Kidney epithelial cell (primary cell): ENCODE measurements around the gene CCDC74B. TPM values are rescaled to one million over a fixed set of nuclear protein-coding genes. Genes with fewer than 3 reads are reported as not detected.
"Not testable (repeated sequence)": the region's sequence is repeated elsewhere in the genome, so short reads cannot be mapped to it uniquely, and the experiment has no call there.

Experiments
- DNase-seq: peaks from one replicate; pipeline ENCODE4 v3.0.0-alpha.2; 2010; ENCODE audit warnings: low read depth
- H3K27me3 ChIP-seq: 2 replicates; pipeline ENCODE4 v1.6.0; 2011; ENCODE audit warnings: low read length; ENCODE audit not compliant: control insufficient read depth, insufficient read depth
- H3K36me3 ChIP-seq: 2 replicates; pipeline ENCODE4 v1.5.1; 2011; ENCODE audit warnings: low read length; ENCODE audit not compliant: control insufficient read depth, insufficient read depth
- H3K4me3 ChIP-seq: 2 replicates; pipeline ENCODE4 v1.5.1; 2011; ENCODE audit warnings: low read depth, mild to moderate bottlenecking, control low read depth, low read length
- CTCF ChIP-seq: IDR thresholded peaks from 2 replicates; pipeline ENCODE4 v1.5.1; 2011; ENCODE audit warnings: mild to moderate bottlenecking, moderate library complexity, low read length, control low read depth, inconsistent platforms; ENCODE audit not compliant: insufficient read depth, poor library complexity, severe bottlenecking
- total RNA-seq: library from RNA; depleted of rRNA; stranded (reverse); fragments of >200 nt; gene quantifications from 2 replicates; pipeline ENCODE4 v1.2.3, GENCODE V29; 2015

The CCDC74B gene
- total RNA-seq, 1 donor from 2014 or later, result 9.5 TPM

DNA sequence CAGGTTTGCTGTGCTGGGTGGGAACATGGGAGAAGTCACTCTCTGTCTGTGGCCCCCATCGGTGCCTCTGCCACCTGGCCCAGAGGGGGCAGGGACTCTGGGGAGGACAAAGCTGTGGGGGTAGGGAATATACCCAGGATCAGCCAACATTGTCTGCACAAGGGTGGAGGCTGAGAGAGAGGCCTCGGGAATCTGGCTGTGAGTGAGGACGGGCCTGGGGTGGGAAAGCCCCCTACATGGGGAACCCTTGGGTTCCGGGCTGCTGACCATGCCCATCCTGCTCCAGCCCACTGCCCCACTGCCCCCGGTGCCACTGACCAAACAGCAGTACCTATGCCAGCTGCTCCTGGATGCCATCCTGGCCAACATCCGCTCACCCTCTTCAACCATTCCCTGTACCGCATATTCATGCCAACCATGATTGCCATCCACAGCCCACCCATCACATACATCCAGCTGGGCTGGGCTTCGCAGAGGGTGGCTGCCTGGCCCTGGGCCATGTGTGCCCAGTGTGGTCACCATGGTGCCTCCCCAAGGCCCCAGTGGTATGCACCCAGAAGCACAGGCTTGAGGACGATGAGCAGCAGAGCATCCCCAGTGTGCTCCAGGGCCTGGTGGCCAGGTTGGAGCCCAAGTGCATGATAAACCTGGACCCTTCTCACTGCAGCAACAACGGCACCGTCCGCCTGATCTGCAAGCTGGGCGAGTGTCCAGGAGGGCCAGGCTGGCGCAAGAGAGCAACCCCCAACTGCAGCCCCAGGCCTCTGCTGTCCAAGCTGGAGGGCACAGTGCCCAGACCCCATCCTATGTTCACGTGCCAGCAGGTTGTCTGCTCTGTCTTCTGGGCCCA is 9.0 kb downstream of the CCDC74B start:
- H3K27me3 ChIP-seq, result no peaks in the 10 kb centered on the region
- no peak for DNase-seq
- TF ChIP-seq CTCF, result no peak
- H3K36me3 ChIP-seq, result no peaks in the 10 kb centered on the region
- no peak overlapping the region for H3K4me3 ChIP-seq

- not testable (repeated sequence) for H3K4me3 ChIP-seq, DNase-seq, H3K36me3 ChIP-seq, H3K27me3 ChIP-seq
Measured at GRCh38 chr2:130129120-130129829, 15.6 kb downstream of the CCDC74B start, which contains the start of gene POTEF. Gene POTEF, minus strand, starts transcription at chr2:130129222. Its CDS starts 8,707 bp downstream, at chr2:130120515.

GRCh38 chr2:130128464-130128863 is 16.4 kb downstream of the CCDC74B start:
- not testable (repeated sequence) for DNase-seq, H3K27me3 ChIP-seq, H3K36me3 ChIP-seq, H3K4me3 ChIP-seq

- not testable (repeated sequence) for H3K4me3 ChIP-seq, H3K27me3 ChIP-seq, DNase-seq, H3K36me3 ChIP-seq
Measured at GRCh38 chr2:130127726-130128125, 17.2 kb downstream of the CCDC74B start.

DNA sequence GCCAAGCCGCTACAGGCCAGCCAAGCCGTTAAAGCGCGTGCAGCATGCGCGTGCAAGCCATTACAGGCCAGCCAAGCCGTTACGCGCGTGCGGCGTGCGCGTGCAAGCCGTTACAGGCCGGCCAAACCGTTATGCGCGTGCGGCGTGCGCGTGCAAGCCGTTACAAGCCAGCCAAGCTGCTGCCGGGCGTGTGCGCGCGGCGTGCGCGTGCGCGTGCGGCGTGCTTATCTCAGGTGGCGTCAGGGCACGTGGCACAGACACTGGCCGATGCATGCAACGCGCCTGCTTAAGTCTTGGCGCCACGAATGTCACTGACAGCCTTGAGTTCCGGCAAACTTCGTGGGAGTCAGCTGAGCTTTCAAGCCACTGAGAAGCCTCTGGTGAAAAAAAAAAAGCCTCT is 24.0 kb downstream of the CCDC74B start:
- H3K27me3 ChIP-seq, H3K4me3 ChIP-seq, DNase-seq, H3K36me3 ChIP-seq: not testable (repeated sequence)

DNA sequence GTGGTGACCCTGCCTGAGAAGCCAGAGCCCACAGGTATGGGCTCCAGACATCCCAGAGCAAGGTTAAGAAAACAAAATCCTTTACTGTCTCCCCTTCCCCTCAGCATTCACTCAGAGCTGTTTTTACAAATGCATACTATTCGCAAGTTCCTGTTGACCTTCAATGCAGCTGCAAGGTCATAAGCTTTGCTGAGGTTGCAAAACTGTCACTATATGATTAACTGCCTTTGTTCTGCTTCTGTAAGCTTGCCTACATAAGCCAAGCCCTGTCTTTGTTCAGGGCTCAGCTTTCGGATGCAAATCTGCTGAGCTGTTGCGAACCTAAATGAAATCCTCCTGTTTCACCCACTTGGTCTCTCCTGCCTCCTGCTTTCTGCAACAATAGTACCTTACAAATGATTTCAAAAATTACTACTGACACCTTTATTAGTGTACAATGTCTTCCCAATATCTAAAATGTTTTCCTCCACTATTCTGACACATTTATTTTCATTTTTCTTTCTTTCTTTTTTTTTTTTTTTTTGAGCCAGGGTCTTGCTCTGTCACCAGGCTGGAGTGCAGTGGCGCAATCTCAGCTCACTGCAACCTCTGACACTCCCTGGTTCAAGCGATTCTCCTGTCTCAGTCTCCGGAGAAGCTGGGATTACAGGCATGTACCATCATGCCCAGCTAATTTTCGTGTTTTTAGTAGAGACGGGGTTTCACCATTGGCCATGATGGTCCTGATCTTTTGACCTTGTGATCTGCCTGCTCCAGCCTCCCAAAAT is 42.1 kb downstream of the CCDC74B start:
- not testable (repeated sequence) for H3K4me3 ChIP-seq, H3K36me3 ChIP-seq, DNase-seq, H3K27me3 ChIP-seq

Other genes with a start within 250 kb of the CCDC74B start
- 0.04 and 0.34 TPM in 2 replicates for gene RAB6C, start 165.4 kb downstream of the CCDC74B start, total RNA-seq
- gene POTEF, start 15.9 kb downstream of the CCDC74B start, total RNA-seq, result not detected in 2 replicates
- 52.8 and 64.8 TPM in 2 replicates for gene SMPD4, start 36.5 kb upstream of the CCDC74B start, total RNA-seq
- 262 and 276 TPM in 2 replicates for gene MZT2B, start 37.1 kb upstream of the CCDC74B start, total RNA-seq
- not detected in 2 replicates for gene TUBA3E, start 53.3 kb upstream of the CCDC74B start, total RNA-seq
- 121 and 150 TPM in 2 replicates for gene IMP4, start 197.8 kb upstream of the CCDC74B start, total RNA-seq
- gene PTPN18, start 210.9 kb upstream of the CCDC74B start, total RNA-seq, result 15.9 and 35.6 TPM in 2 replicates